Measurements from ENCODE around the gene CHRDL1.

Gene CHRDL1

GRCh38 chrX:110741213-110741796, 54.3 kb downstream of the CHRDL1 start:
- no peak for DNase-seq

- DNase-seq, result no peak
Measured at GRCh38 chrX:110734894-110735541, 60.6 kb downstream of the CHRDL1 start.

- DNase-seq, result no peak
Measured at GRCh38 chrX:110734271-110734670, 61.3 kb downstream of the CHRDL1 start.

GRCh38 chrX:110733166-110733565, 62.5 kb downstream of the CHRDL1 start:
- DNase-seq, result no peak

GRCh38 chrX:110732266-110732665, 63.4 kb downstream of the CHRDL1 start:
- DNase-seq, result no peak

GRCh38 chrX:110723844-110724243, 71.8 kb downstream of the CHRDL1 start:
- DNase-seq, result no peak

- DNase-seq, result no peak
Measured at GRCh38 chrX:110722135-110722534, 73.5 kb downstream of the CHRDL1 start.

- no peak for DNase-seq
Measured at GRCh38 chrX:110713666-110714065, 82.0 kb downstream of the CHRDL1 start.

GRCh38 chrX:110706446-110706845, 89.2 kb downstream of the CHRDL1 start:
- no peak for DNase-seq

GRCh38 chrX:110703641-110704040, 92.0 kb downstream of the CHRDL1 start:
- no peak for DNase-seq

GRCh38 chrX:110699109-110699508, 96.5 kb downstream of the CHRDL1 start:
- DNase-seq, result no peak

- no peak for DNase-seq
Measured at GRCh38 chrX:110698696-110699095, 96.9 kb downstream of the CHRDL1 start.

- DNase-seq, result no peak
Measured at GRCh38 chrX:110692866-110693265, 102.8 kb downstream of the CHRDL1 start.

- no peak for DNase-seq
Measured at GRCh38 chrX:110691446-110691845, 104.2 kb downstream of the CHRDL1 start.

GRCh38 chrX:110684653-110685052, 111.0 kb downstream of the CHRDL1 start:
- DNase-seq, result no peak

GRCh38 chrX:110683925-110684324, 111.7 kb downstream of the CHRDL1 start:
- no peak for DNase-seq

- no peak for DNase-seq
Measured at GRCh38 chrX:110678591-110678990, 117.0 kb downstream of the CHRDL1 start.

- no peak for DNase-seq
Measured at GRCh38 chrX:110675886-110676285, 119.7 kb downstream of the CHRDL1 start.

- no peak for DNase-seq
Measured at GRCh38 chrX:110671068-110671803, 124.4 kb downstream of the CHRDL1 start.

- no peak for DNase-seq
Measured at GRCh38 chrX:110669572-110669971, 126.0 kb downstream of the CHRDL1 start.

- no peak for DNase-seq
Measured at GRCh38 chrX:110667706-110668105, 127.9 kb downstream of the CHRDL1 start.

- DNase-seq, result no peak
Measured at GRCh38 chrX:110665223-110666002, 130.2 kb downstream of the CHRDL1 start.

GRCh38 chrX:110657073-110657472, 138.5 kb downstream of the CHRDL1 start:
- no peak for DNase-seq
